ENCODE measurements around the gene KIF3A.

- no peak for TF ChIP-seq POLR2A (IDR thresholded peaks at IDR 0.05)
- TF ChIP-seq, protein P1, sequence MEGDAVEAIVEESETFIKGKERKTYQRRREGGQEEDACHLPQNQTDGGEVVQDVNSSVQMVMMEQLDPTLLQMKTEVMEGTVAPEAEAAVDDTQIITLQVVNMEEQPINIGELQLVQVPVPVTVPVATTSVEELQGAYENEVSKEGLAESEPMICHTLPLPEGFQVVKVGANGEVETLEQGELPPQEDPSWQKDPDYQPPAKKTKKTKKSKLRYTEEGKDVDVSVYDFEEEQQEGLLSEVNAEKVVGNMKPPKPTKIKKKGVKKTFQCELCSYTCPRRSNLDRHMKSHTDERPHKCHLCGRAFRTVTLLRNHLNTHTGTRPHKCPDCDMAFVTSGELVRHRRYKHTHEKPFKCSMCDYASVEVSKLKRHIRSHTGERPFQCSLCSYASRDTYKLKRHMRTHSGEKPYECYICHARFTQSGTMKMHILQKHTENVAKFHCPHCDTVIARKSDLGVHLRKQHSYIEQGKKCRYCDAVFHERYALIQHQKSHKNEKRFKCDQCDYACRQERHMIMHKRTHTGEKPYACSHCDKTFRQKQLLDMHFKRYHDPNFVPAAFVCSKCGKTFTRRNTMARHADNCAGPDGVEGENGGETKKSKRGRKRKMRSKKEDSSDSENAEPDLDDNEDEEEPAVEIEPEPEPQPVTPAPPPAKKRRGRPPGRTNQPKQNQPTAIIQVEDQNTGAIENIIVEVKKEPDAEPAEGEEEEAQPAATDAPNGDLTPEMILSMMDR (IDR thresholded peaks at IDR 0.05): no peak
Observed at GRCh38 chr5:132787076-132787475, 49.7 kb upstream of the KIF3A start.

All from heart left ventricle (tissue), 13 donors.